GM21526 (cell line): ENCODE measurements around the gene POLDIP2.

ENCODE experiments used
- ATAC-seq: cut with Tn5 transposase; IDR thresholded peaks from one replicate; pipeline ENCODE4 v1.9.1; 2021; ENCODE audit warnings: moderate library complexity; ENCODE audit not compliant: unreplicated experiment, low FRiP score

The POLDIP2 gene

DNA sequence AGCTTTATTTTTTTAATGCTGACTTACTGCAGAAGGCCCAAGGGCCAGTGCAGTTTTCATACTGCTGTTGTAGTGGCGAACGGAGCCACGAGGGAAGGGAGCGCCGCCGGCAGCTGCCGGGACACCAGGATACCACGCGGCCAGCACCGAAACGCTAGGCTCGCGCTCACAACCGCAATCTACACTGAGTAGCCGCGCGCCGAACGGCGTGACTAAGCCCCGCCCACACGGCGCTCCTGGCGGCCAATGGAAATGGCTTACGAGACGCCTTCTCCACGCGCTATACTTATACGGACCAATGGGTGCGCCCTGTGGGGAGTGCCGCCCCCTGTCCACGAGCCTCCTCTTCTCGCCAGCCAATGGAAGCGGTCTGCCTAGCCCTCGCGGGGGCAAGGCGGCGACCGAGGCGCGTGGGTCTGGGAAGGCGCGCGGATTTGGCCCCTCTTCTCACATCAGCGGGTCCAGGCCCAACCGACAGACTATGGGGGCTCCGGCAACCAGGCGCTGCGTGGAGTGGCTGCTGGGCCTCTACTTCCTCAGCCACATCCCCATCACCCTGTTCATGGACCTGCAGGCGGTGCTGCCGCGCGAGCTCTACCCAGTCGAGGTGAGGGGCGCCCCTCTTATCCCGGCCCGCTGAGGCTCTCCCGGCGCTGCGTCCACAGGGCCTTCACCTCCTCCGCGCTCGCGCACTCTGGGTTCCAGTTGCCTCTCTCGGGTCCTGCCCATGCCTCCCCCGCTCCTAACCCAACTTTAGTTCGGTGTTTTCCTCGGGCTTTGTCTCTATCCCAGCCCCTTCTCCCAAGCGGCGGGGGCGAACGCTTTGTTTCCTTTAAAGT lies 38.3 kb downstream of the POLDIP2 start, which contains the start of gene TMEM97:
Gene TMEM97, plus strand, starts transcription at position 442 of the 839 bp plus-strand sequence. Its CDS starts 40 bp downstream, at position 482.
- peak; percentile 86 for ATAC-seq

DNA sequence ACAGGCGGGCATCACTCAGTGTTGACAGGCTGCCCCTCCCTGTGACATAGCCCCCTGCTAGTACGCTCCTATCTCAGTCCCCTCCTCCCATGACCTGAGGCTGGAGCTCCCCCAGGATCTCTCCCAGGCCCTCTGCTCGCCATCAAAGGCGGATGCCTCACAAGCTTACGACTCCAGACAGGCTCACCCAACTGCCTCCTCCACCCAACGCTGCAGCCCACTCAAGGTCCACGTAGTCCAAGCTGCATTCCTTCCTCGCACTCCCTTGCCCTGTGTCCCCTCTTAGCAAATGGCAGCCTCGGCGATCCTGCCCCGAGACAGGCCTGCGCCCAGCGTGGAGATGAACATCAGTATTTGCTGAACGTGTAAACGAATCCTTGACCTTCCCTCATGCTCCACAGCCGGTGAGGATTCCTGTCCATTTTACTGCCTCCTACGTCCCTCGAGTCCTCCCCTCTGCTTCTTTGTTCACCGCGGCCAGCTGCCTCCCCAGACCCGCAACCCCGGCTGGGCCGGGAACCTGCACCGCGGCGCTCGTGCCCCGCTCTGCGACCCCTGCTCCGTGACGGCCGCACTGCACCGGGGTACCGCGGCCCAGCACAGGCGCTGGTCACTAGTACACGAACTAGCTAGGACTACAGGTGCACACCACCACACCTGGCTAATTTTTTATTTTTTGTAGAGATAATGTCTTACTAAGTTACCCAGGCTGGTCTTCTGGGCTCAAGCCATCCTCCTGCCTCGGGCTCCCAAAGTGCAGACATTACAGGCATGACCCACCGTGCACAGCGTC lies 39.2 kb downstream of the POLDIP2 start:
- peak; percentile 15 for ATAC-seq

DNA sequence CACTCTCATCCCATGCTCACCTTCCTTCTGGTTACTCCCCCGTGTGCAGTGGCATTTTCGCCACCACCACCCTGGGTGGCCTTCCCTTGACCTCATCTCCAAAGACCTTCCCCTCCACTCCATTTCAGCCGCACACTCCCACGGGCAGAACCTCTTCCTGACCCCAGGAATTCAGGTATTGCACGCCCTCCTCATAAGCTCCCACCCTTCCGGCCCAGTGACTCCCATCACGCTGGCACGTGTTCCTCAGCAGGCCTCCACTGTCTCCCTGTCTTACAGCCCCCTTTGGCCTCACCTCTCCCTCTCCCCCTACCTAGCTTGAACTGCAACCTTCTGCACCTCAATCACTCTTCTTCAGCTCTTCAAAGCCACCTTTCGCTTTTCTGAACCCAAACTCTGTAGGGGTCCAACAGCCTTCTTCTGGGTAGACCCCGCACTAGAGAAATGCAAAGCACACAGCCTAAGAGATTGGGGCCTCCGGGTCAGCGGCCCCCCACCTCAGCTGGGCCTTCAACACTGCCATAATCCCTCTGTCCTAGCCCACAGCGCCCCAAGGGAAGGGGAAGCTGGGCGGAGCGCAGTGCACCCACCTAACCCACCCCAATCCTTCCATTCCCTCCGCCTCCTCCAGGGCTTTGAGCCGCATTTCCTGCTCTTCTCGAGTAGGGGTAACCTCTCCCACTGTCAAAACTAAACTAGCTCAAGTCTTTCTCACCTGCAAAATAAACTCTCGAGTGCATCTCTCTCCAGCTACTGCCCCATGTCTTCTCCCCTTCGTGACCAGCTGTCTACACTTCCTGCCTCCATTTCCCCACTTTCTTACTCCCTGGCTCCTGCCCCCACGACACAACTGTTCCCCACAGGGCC lies 40.0 kb downstream of the POLDIP2 start:
- no peak for ATAC-seq

DNA sequence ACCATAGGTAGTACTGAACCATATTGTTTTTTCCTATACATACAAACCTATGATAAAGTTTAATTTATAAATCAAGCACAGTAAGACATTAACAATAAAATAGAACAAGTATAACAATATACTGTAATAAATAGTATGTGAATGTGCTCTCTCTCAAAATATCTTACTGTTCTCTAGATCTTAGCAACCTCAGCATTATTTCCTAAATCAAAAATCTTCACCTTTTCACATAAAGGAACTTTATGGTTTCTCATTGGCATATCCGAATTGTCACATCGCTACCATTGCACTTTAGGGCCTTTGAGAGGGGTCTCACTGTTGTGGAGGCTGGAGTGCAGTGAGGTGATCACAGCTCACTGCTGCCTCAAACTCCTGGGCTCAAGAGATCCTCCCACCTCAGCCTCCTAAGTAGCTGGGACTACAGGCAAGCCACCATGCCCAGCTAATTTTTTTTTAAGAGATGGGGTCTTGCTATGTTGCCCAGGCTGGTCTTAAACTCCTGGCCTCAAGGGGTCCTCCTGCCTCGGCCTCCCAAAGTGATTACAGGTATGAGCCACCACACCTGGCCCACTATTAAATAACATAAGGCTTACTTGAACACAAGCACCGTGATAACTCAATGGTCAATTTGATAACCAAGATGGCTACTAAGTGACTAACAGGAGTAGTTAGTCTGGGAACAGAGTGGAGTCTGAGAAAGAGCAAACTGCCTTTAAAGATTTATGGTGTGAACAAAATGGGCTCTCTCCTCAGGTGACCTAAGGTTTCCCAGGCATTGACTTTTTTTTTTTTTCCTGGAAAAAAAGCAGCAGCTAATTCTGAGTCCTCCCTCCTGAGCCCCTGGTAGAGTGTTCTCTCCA lies 41.3 kb downstream of the POLDIP2 start:
- ATAC-seq, result no peak

DNA sequence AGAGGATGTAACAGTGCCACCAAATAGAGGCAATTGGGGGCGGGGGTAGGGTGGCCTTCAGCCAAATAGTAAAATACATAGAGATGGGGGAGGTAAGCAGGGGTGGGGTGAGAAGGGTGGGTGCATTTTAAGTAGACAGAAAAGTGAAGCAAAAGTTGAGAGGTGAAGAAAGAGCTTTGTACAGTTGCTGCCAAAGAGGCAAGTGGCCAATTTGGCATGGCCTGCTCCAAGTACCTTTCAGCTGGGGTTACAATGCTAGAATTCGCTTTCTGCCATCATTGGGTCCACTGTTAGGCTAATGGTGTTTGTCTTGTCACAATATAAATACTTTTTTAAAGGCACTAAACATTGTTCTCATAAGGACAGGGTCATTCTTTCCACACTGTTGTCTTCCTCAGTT lies 43.5 kb downstream of the POLDIP2 start:
- ATAC-seq, result no peak

DNA sequence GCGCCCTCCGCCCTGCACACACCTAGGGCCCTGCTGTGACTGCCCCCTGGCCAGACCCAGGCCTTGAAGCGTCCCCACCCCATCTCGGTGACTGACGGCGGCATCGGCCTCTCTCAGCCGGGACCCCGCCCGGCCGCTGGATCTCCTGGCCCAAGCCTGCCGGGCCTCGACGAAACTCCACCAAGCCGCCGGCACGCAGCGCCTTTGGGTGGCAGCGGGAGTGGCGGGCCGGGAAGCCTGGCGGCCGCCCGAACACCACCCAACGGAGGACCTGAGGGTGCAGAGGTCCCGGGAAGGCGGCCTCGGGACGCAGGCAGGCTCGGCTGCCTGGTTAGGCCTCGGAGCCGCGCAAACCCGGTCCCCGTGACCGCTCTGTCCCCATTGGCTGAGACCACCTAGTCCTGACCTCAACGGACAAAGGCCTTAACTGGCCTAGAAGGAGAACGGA lies 50.3 kb downstream of the POLDIP2 start:
- ATAC-seq, result no peak

DNA sequence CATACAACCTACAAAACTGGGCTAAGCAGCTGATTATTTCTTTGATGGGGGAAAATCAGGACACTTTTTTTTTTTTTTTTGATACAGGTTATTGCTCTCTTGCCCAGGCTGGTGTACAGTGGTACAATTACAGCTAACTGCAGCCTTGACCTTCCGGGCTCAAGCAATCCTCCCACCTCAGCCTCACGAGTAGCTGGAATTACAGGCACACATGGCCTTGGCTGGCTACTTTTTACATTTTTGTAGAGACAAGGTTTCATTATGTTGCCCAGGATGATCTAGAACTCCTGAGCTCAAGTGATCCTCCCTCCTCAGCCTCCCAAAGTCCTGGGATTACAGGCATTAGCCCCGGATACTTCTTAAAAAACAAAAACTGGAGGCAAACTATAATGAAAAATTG lies 58.9 kb downstream of the POLDIP2 start:
- ATAC-seq, result no peak
